ENCODE results near the gene SOCS2.

Gene SOCS2

GRCh38 chr12:93568091-93568490 is 4.4 kb upstream of the SOCS2 start:
- no peak for DNase-seq

- DNase-seq = no peak
These were observed 3.2 kb upstream of the SOCS2 start for GRCh38 chr12:93569301-93569655.

- peak; percentile 58 for DNase-seq
These were observed 2.6 kb upstream of the SOCS2 start for GRCh38 chr12:93569656-93570551.

- peak; percentile 79 for DNase-seq
These were observed 1.7 kb upstream of the SOCS2 start for GRCh38 chr12:93570552-93571364.

- DNase-seq = no peak
These were observed 1.0 kb upstream of the SOCS2 start for GRCh38 chr12:93571365-93571924.

- no peak for DNase-seq
These were observed 457 bp downstream of the SOCS2 start for GRCh38 chr12:93572712-93573551.

GRCh38 chr12:93573552-93574223 is 1.2 kb downstream of the SOCS2 start:
- DNase-seq = no peak

GRCh38 chr12:93577222-93577621 is 4.7 kb downstream of the SOCS2 start:
- no peak for DNase-seq

- no peak for DNase-seq
These were observed 5.7 kb downstream of the SOCS2 start for GRCh38 chr12:93578221-93578620.

- DNase-seq = no peak
These were observed 8.2 kb downstream of the SOCS2 start for GRCh38 chr12:93580682-93581081.

- no peak for DNase-seq
These were observed 8.9 kb downstream of the SOCS2 start for GRCh38 chr12:93581370-93581769.

GRCh38 chr12:93582351-93582750 is 9.9 kb downstream of the SOCS2 start:
- DNase-seq = no peak

- no peak for DNase-seq
These were observed 11.3 kb downstream of the SOCS2 start for GRCh38 chr12:93583627-93584392.

- no peak for DNase-seq
These were observed 12.8 kb downstream of the SOCS2 start for GRCh38 chr12:93585247-93585646.

- no peak for DNase-seq
These were observed 15.1 kb downstream of the SOCS2 start for GRCh38 chr12:93587611-93588010.

- no peak for DNase-seq
These were observed 16.6 kb downstream of the SOCS2 start for GRCh38 chr12:93589081-93589480.

- DNase-seq = peak; percentile 29
These were observed 18.8 kb downstream of the SOCS2 start for GRCh38 chr12:93591137-93591868.

- no peak for DNase-seq
These were observed 20.3 kb downstream of the SOCS2 start for GRCh38 chr12:93592641-93593406.

- no peak for DNase-seq
These were observed 21.4 kb downstream of the SOCS2 start for GRCh38 chr12:93593843-93594242.

GRCh38 chr12:93594766-93595311 is 22.4 kb downstream of the SOCS2 start:
- DNase-seq = no peak
